H9 (cell line): ENCODE measurements around the gene CLCN6. TPM values are rescaled to one million over a fixed set of nuclear protein-coding genes. Genes with fewer than 3 reads are reported as not detected.

Experiments
- DNase-seq: peaks from one replicate; pipeline ENCODE4 v3.0.0-alpha.2; 2017
- H2AFZ ChIP-seq: one replicate; pipeline ENCODE4 v1.6.1; 2013; ENCODE audit warnings: mild to moderate bottlenecking, low read length, control low read depth, moderate library complexity
- H2AK5ac ChIP-seq: 2 replicates; pipeline ENCODE4 v1.6.1; 2013; ENCODE audit warnings: low read length, control low read depth, mixed read lengths; ENCODE audit not compliant: insufficient read length
- H2BK120ac ChIP-seq: one replicate; pipeline ENCODE4 v1.6.1; 2013; ENCODE audit warnings: low read depth, mild to moderate bottlenecking, low read length, control low read depth, inconsistent platforms; ENCODE audit not compliant: poor library complexity, severe bottlenecking
- H2BK12ac ChIP-seq: 2 replicates; pipeline ENCODE4 v1.6.1; 2013; ENCODE audit warnings: low read length, control low read depth, mixed read lengths, low read depth; ENCODE audit not compliant: insufficient read length
- H2BK15ac ChIP-seq: 2 replicates; pipeline ENCODE4 v1.6.1; 2013; ENCODE audit warnings: low read depth, low read length, control low read depth
- H2BK20ac ChIP-seq: one replicate; pipeline ENCODE4 v1.6.1; 2013; ENCODE audit warnings: low read depth, mild to moderate bottlenecking, low read length, control low read depth, inconsistent platforms; ENCODE audit not compliant: poor library complexity, severe bottlenecking
- H2BK5ac ChIP-seq: 2 replicates; pipeline ENCODE4 v1.6.1; 2013; ENCODE audit warnings: low read length, control low read depth, mixed read lengths; ENCODE audit not compliant: insufficient read length
- H3K14ac ChIP-seq: 2 replicates; pipeline ENCODE4 v1.6.1; 2013; ENCODE audit warnings: low read length, control low read depth; ENCODE audit not compliant: insufficient read depth
- H3K18ac ChIP-seq: 2 replicates; pipeline ENCODE4 v1.6.1; 2013; ENCODE audit warnings: low read depth, mild to moderate bottlenecking, mixed read lengths, low read length, control low read depth; ENCODE audit not compliant: insufficient read length
- H3K23ac ChIP-seq: 2 replicates; pipeline ENCODE4 v1.6.1; 2013; ENCODE audit warnings: low read length, control low read depth, mixed read lengths, low read depth; ENCODE audit not compliant: insufficient read length
- H3K23me2 ChIP-seq: 2 replicates; pipeline ENCODE4 v1.6.1; 2013; ENCODE audit warnings: low read depth, mild to moderate bottlenecking, mixed read lengths, low read length, control low read depth; ENCODE audit not compliant: insufficient read length, poor library complexity, severe bottlenecking
- H3K27ac ChIP-seq: 2 replicates; pipeline ENCODE4 v1.5.1; 2013; ENCODE audit warnings: low read length, control low read depth, mixed read lengths, low read depth; ENCODE audit not compliant: insufficient read length
- H3K27me3 ChIP-seq: 2 replicates; pipeline ENCODE4 v1.6.1; 2013; ENCODE audit warnings: low read length, control low read depth, inconsistent platforms; ENCODE audit not compliant: insufficient read depth
- H3K4ac ChIP-seq: 2 replicates; pipeline ENCODE4 v1.6.1; 2013; ENCODE audit warnings: low read depth, mild to moderate bottlenecking, control low read depth, inconsistent platforms, low read length, moderate library complexity
- H3K4me1 ChIP-seq: 2 replicates; pipeline ENCODE4 v1.6.1; 2013; ENCODE audit warnings: low read length, control low read depth, inconsistent platforms; ENCODE audit not compliant: insufficient read depth
- H3K4me2 ChIP-seq: 2 replicates; pipeline ENCODE4 v1.6.1; 2013; ENCODE audit warnings: low read length, control low read depth, mixed read lengths; ENCODE audit not compliant: insufficient read length, insufficient read depth
- H3K56ac ChIP-seq: 2 replicates; pipeline ENCODE4 v1.6.1; 2013; ENCODE audit warnings: low read depth, mild to moderate bottlenecking, mixed read lengths, low read length, control low read depth; ENCODE audit not compliant: insufficient read length
- H3K79me1 ChIP-seq: 2 replicates; pipeline ENCODE4 v1.6.1; 2013; ENCODE audit warnings: low read depth, mild to moderate bottlenecking, moderate library complexity, low read length, control low read depth, inconsistent platforms; ENCODE audit not compliant: insufficient read depth, poor library complexity, severe bottlenecking
- H3K79me2 ChIP-seq: 2 replicates; pipeline ENCODE4 v1.6.1; 2013; ENCODE audit warnings: low read length, control low read depth, inconsistent platforms; ENCODE audit not compliant: insufficient read depth
- H3K9ac ChIP-seq: 2 replicates; pipeline ENCODE4 v1.6.1; 2013; ENCODE audit warnings: low read length, control low read depth, mixed read lengths; ENCODE audit not compliant: insufficient read length; ENCODE audit errors: extremely low read depth
- H3K9me3 ChIP-seq: one replicate; pipeline ENCODE4 v1.6.1; 2013; ENCODE audit warnings: low read depth, low read length, inconsistent platforms; ENCODE audit not compliant: control insufficient read depth
- H3T11ph ChIP-seq: one replicate; pipeline ENCODE4 v1.6.1; 2013; ENCODE audit warnings: mild to moderate bottlenecking, low read length, control low read depth, inconsistent platforms
- H4K20me1 ChIP-seq: one replicate; pipeline ENCODE4 v1.6.1; 2013; ENCODE audit not compliant: control insufficient read depth, insufficient read length, insufficient read depth
- H4K5ac ChIP-seq: 2 replicates; pipeline ENCODE4 v1.6.1; 2013; ENCODE audit warnings: low read depth, mild to moderate bottlenecking, mixed read lengths, low read length, control low read depth; ENCODE audit not compliant: insufficient read length
- H4K8ac ChIP-seq: replicated peaks from 2 replicates; pipeline ENCODE4 v1.6.1; 2013; ENCODE audit warnings: low read length, control low read depth, mixed read lengths, low read depth; ENCODE audit not compliant: insufficient read length
- H4K91ac ChIP-seq: 2 replicates; pipeline ENCODE4 v1.6.1; 2013; ENCODE audit warnings: low read depth, mild to moderate bottlenecking, moderate library complexity, mixed read lengths, low read length, control low read depth; ENCODE audit not compliant: insufficient read length
- H3K27ac Mint-ChIP-seq, 3 experiments: 2 replicates in 2 of 3; 3 replicates in 1 of 3; pipeline ENCODE4 v1.8.0; 2020 to 2021; ENCODE audit warnings: mixed read lengths in 3 of 3, mild to moderate bottlenecking in 1 of 3, moderate library complexity in 1 of 3
- H3K27me3 Mint-ChIP-seq: 2 replicates; pipeline ENCODE4 v1.8.0; 2021; ENCODE audit warnings: low read depth, mild to moderate bottlenecking, moderate library complexity, mixed read lengths
- H3K36me3 Mint-ChIP-seq, 3 experiments: 2 replicates in 2 of 3; 3 replicates in 1 of 3; pipeline ENCODE4 v1.8.0; 2020 to 2021; ENCODE audit warnings: low read depth in 3 of 3, mixed read lengths in 3 of 3; ENCODE audit not compliant: insufficient read depth in 1 of 3
- H3K4me1 Mint-ChIP-seq, 2 experiments: 2 replicates each; pipeline ENCODE4 v1.8.0; 2020; ENCODE audit warnings: mixed read lengths in 2 of 2
- H3K4me3 Mint-ChIP-seq, 2 experiments: 2 replicates in 1 of 2; 3 replicates in 1 of 2; pipeline ENCODE4 v1.8.0; 2020 to 2021; ENCODE audit warnings: mild to moderate bottlenecking in 2 of 2, mixed read lengths in 2 of 2, moderate library complexity in 1 of 2
- H3K9me3 Mint-ChIP-seq, 2 experiments: 2 replicates in 1 of 2; 3 replicates in 1 of 2; pipeline ENCODE4 v1.8.0; 2020; ENCODE audit warnings: mild to moderate bottlenecking in 2 of 2, mixed read lengths in 2 of 2, moderate library complexity in 1 of 2
- WGBS: extraction: QIAGEN DNeasy Blood & Tissue Kit; methylation state at CpG from one replicate; pipeline ENCODE4 v1.1.7; 2013; ENCODE audit warnings: missing lambda C conversion rate, low lambda C conversion rate, mixed read lengths; ENCODE audit not compliant: insufficient read length; ENCODE audit errors: extremely low coverage; 5-methylcytosine and 5-hydroxymethylcytosine counted together
- total RNA-seq: library from RNA; stranded (reverse); gene quantifications from 2 replicates; pipeline ENCODE4 v1.2.1, GENCODE V29; 2021
- TF ChIP-seq, protein P1 (sequence below): fragments of 200-600 bp; sonication (generic); conservative IDR thresholded peaks from 3 replicates; pipeline ENCODE4 v1.8.0; 2021; ENCODE audit warnings: antibody characterized with exemption, mild to moderate bottlenecking

CLCN6 gene
- total RNA-seq, 1 experiment from 2014 or later, result 20.5 TPM

- no CpG with 5 or more reads among the region's 6 CpGs for WGBS
- H3K56ac ChIP-seq, result no peak overlapping the region
- no peak overlapping the region for H3K23ac ChIP-seq
- no peak overlapping the region for H3K18ac ChIP-seq
- no peak overlapping the region for H2AFZ ChIP-seq
- H3K79me1 ChIP-seq, result no peaks in the 10 kb centered on the region
- no peak overlapping the region for H3K9ac ChIP-seq
- Mint-ChIP-seq H3K4me3 (no peak overlapping the region), H3K27ac (no peak overlapping the region), H3K27me3 (no peaks in the 10 kb centered on the region), H3K9me3 (no peaks in the 10 kb centered on the region), H3K4me1 (peaks cover 0 to 9% of the 10 kb centered on the region in 2 experiments; a peak in 2 of 4 replicates), H3K36me3 (no peaks in the 10 kb centered on the region)
- no peak overlapping the region for H2BK120ac ChIP-seq
- H3K23me2 ChIP-seq, result no peaks in the 10 kb centered on the region
- H4K20me1 ChIP-seq, result no peaks in the 10 kb centered on the region
- no peak for DNase-seq
- H3K14ac ChIP-seq, result no peak overlapping the region
- H3T11ph ChIP-seq, result no peak overlapping the region
- no peak overlapping the region for H2BK12ac ChIP-seq
- no peak overlapping the region for H2BK5ac ChIP-seq
- no peak overlapping the region for H4K8ac ChIP-seq
- no peak overlapping the region for H2AK5ac ChIP-seq
- H3K79me2 ChIP-seq, result no peaks in the 10 kb centered on the region
- no peaks in the 10 kb centered on the region for H3K4me1 ChIP-seq
- H2BK20ac ChIP-seq, result no peak overlapping the region
- no peak overlapping the region for H4K5ac ChIP-seq
- TF ChIP-seq, protein P1, sequence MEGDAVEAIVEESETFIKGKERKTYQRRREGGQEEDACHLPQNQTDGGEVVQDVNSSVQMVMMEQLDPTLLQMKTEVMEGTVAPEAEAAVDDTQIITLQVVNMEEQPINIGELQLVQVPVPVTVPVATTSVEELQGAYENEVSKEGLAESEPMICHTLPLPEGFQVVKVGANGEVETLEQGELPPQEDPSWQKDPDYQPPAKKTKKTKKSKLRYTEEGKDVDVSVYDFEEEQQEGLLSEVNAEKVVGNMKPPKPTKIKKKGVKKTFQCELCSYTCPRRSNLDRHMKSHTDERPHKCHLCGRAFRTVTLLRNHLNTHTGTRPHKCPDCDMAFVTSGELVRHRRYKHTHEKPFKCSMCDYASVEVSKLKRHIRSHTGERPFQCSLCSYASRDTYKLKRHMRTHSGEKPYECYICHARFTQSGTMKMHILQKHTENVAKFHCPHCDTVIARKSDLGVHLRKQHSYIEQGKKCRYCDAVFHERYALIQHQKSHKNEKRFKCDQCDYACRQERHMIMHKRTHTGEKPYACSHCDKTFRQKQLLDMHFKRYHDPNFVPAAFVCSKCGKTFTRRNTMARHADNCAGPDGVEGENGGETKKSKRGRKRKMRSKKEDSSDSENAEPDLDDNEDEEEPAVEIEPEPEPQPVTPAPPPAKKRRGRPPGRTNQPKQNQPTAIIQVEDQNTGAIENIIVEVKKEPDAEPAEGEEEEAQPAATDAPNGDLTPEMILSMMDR, result no peak
- no peak overlapping the region for H4K91ac ChIP-seq
- no peaks in the 10 kb centered on the region for H3K27me3 ChIP-seq
- no peaks in the 10 kb centered on the region for H3K9me3 ChIP-seq
- H3K4ac ChIP-seq, result no peak overlapping the region
- H3K27ac ChIP-seq, result no peak overlapping the region
- H2BK15ac ChIP-seq, result no peak overlapping the region
- no peak overlapping the region for H3K4me2 ChIP-seq
These were observed 85.6 kb downstream of the CLCN6 start for GRCh38 chr1:11891433-11892186.

Other genes starting within 250 kb of the CLCN6 start
- gene FBXO2, start 151.8 kb upstream of the CLCN6 start, total RNA-seq, result 28.9 and 30.6 TPM in 2 replicates
- 21.4 and 24.5 TPM in 2 replicates for gene FBXO44, start 151.3 kb upstream of the CLCN6 start, total RNA-seq
- 0.94 and 1.1 TPM in 2 replicates for gene FBXO6, start 142.0 kb upstream of the CLCN6 start, total RNA-seq
- 283 and 289 TPM in 2 replicates for gene MAD2L2, start 125.0 kb upstream of the CLCN6 start, total RNA-seq
- gene DRAXIN, start 114.5 kb upstream of the CLCN6 start, total RNA-seq, result 20.1 and 20.5 TPM in 2 replicates
- 58.8 and 60.9 TPM in 2 replicates for gene AGTRAP, start 70.1 kb upstream of the CLCN6 start, total RNA-seq
- 0.39 TPM in 1 of 2 replicates, not detected in the other for gene C1orf167, start 44.0 kb upstream of the CLCN6 start, total RNA-seq
- 18.2 and 18.4 TPM in 2 replicates for gene MTHFR, start 227 bp upstream of the CLCN6 start, total RNA-seq
- gene NPPA, start 41.6 kb downstream of the CLCN6 start, total RNA-seq, result not detected in 2 replicates
- 0.35 TPM in 1 of 2 replicates, not detected in the other for gene NPPB, start 52.8 kb downstream of the CLCN6 start, total RNA-seq
- gene KIAA2013, start 120.2 kb downstream of the CLCN6 start, total RNA-seq, result 45.7 and 46.8 TPM in 2 replicates
- 57.0 TPM in 2 replicates for gene PLOD1, start 128.5 kb downstream of the CLCN6 start, total RNA-seq
- 61.4 and 63.3 TPM in 2 replicates for gene MFN2, start 174.3 kb downstream of the CLCN6 start, total RNA-seq
- gene MIIP, start 213.3 kb downstream of the CLCN6 start, total RNA-seq, result 52.3 and 54.1 TPM in 2 replicates